IMR-90 (cell line): Measurements from ENCODE around the gene KLHL25. TPM values are rescaled to one million over a fixed set of nuclear protein-coding genes. Genes with fewer than 3 reads are reported as not detected.

Experiments used
- microRNA-seq, 2 experiments: library from miRNA; stranded (forward) in 1 of 2; unstranded in 1 of 2; fragments of 10-50 nt in 1 of 2; fragments of <30 nt in 1 of 2; gene quantifications in 1 of 2; microRNA quantifications in 1 of 2; one replicate each; pipeline versions ENCODE3 to v1.1.0; 2013 to 2020; ENCODE audit not compliant: insufficient read depth in 1 of 2, insufficient read length in 1 of 2, unreplicated experiment in 1 of 2
- polyA plus RNA-seq, 3 experiments: library from polyadenylated mRNA; depleted of rRNA; stranded (reverse); fragments of >200 nt; gene quantifications; 2 replicates each; pipeline ENCODE4 v1.2.3, GENCODE V29; 2012; ENCODE audit warnings: low replicate concordance in 1 of 3
- small RNA-seq, 5 experiments: library from RNA; depleted of rRNA; stranded (forward); fragments of <200 nt; gene quantifications; one replicate each; pipeline ENCODE3, GENCODE V24; 2012
- total RNA-seq: library from RNA; depleted of rRNA; stranded (reverse); fragments of >200 nt; gene quantifications from 2 replicates; pipeline ENCODE4 v1.2.3, GENCODE V29; 2012

KLHL25 gene
- total and polyA plus RNA-seq, 2 of the 4 experiments (the other 2 are of a cell fraction), result 2.7 to 5.6 TPM

Small RNA genes within 50 kb of the gene (microRNA-seq; reads per million reads assigned to microRNA genes)
- gene AC021739.1 (ENCODE audit: insufficient read depth, insufficient read length) (not detected), gene MIR1276 (ENCODE audit: insufficient read depth in 1 of 2, insufficient read length in 1 of 2, unreplicated experiment in 1 of 2) (1.1 to 20.7 reads per million in 2 experiments), gene MIR548AP (ENCODE audit: insufficient read depth in 1 of 2, insufficient read length in 1 of 2, unreplicated experiment in 1 of 2) (0 reads per million in 2 experiments), gene RNU6-231P (ENCODE audit: insufficient read depth, insufficient read length) (not detected)

Small RNA genes within 50 kb of the gene (small RNA-seq; reads per million reads assigned to genes)
- gene AC021739.1 (0 reads per million in 5 experiments), gene MIR1276 (0 to 4.0 (median 0) reads per million in 5 experiments), gene MIR548AP (0 to 0.08 (median 0) reads per million in 5 experiments), gene RNU6-231P (0 reads per million in 5 experiments)
